ENCODE measurements around the gene ABCD4.

GRCh38 chr14:74260525-74261233 lies 42.1 kb downstream of the ABCD4 start:
- TF ChIP-seq TSHZ2 (CRISPR knock-in tag; IDR thresholded peaks at IDR 0.05) (no peak), ARNTL (CRISPR knock-in tag; IDR thresholded peaks at IDR 0.05; ENCODE audit: borderline replicate concordance, low read depth) (no peak), CREB5 (CRISPR knock-in tag; IDR thresholded peaks at IDR 0.05; ENCODE audit: low read depth) (no peak), ZNF565 (CRISPR knock-in tag; conservative IDR thresholded peaks at IDR 0.05; ENCODE audit: low read depth) (no peak), RARB (CRISPR knock-in tag; IDR thresholded peaks at IDR 0.05) (no peak), GLIS3 (CRISPR knock-in tag; IDR thresholded peaks at IDR 0.05) (no peak), TCF4 (CRISPR knock-in tag; IDR thresholded peaks at IDR 0.05; ENCODE audit: borderline replicate concordance) (no peak), ISL1 (CRISPR knock-in tag; IDR thresholded peaks at IDR 0.05) (no peak), CSDC2 (CRISPR knock-in tag; IDR thresholded peaks at IDR 0.05) (no peak), ZNF8 (CRISPR knock-in tag; IDR thresholded peaks at IDR 0.05) (no peak), BACH2 (CRISPR knock-in tag; IDR thresholded peaks at IDR 0.05; ENCODE audit: borderline replicate concordance) (no peak)

Measured in SK-N-SH treated with all-trans-retinoic acid at 6 μM for 48 hours (cell line).